Measurements from ENCODE around the gene DENND1B.

The DENND1B gene

GRCh38 chr1:197787623-197788536 is 12.6 kb upstream of the DENND1B start:
- no peak overlapping the region for H3K4me3 ChIP-seq (ENCODE audit: low read depth, low read length)
- no peak overlapping the region for H3K27ac ChIP-seq
- no peak for DNase-seq
- no peaks in the 10 kb centered on the region for H3K27me3 ChIP-seq (replicated peaks)
- no peak for TF ChIP-seq CTCF (IDR thresholded peaks at IDR 0.05; ENCODE audit: low read depth, low read length, missing control alignments)
- in situ Hi-C loops (cut with HindIII; ENCODE audit: low pct_ligation_motif_present, low sequenced_read_pairs): no loop called here
- no peaks in the 10 kb centered on the region for H3K36me3 ChIP-seq (replicated peaks)

GRCh38 chr1:197787056-197787455 is 11.8 kb upstream of the DENND1B start:
- DNase-seq: no peak
- no peak for TF ChIP-seq CTCF (IDR thresholded peaks at IDR 0.05; ENCODE audit: low read depth, low read length, missing control alignments)
- in situ Hi-C loops (cut with HindIII; ENCODE audit: low pct_ligation_motif_present, low sequenced_read_pairs): no loop called here
- Histone ChIP-seq H3K36me3 (replicated peaks) (no peaks in the 10 kb centered on the region), H3K27me3 (replicated peaks) (no peaks in the 10 kb centered on the region), H3K4me3 (ENCODE audit: low read depth, low read length) (no peak overlapping the region), H3K27ac (no peak overlapping the region)

GRCh38 chr1:197786280-197786679 is 11.0 kb upstream of the DENND1B start:
- no peak for DNase-seq
- H3K27ac ChIP-seq: no peak overlapping the region
- H3K4me3 ChIP-seq (ENCODE audit: low read depth, low read length): no peak overlapping the region
- in situ Hi-C loops (cut with HindIII; ENCODE audit: low pct_ligation_motif_present, low sequenced_read_pairs): no loop called here
- TF ChIP-seq CTCF (IDR thresholded peaks at IDR 0.05; ENCODE audit: low read depth, low read length, missing control alignments): no peak
- H3K27me3 ChIP-seq (replicated peaks): no peaks in the 10 kb centered on the region
- no peaks in the 10 kb centered on the region for H3K36me3 ChIP-seq (replicated peaks)

- no peak overlapping the region for H3K4me3 ChIP-seq (ENCODE audit: low read depth, low read length)
- no peak for DNase-seq
- in situ Hi-C loops (cut with HindIII; ENCODE audit: low pct_ligation_motif_present, low sequenced_read_pairs): no loop called here
- no peak for TF ChIP-seq CTCF (IDR thresholded peaks at IDR 0.05; ENCODE audit: low read depth, low read length, missing control alignments)
- no peaks in the 10 kb centered on the region for H3K36me3 ChIP-seq (replicated peaks)
- H3K27me3 ChIP-seq (replicated peaks): no peaks in the 10 kb centered on the region
- H3K27ac ChIP-seq: no peak overlapping the region
Measured at GRCh38 chr1:197783510-197783948, 8.2 kb upstream of the DENND1B start.

GRCh38 chr1:197782722-197783360 is 7.6 kb upstream of the DENND1B start:
- Histone ChIP-seq H3K4me3 (ENCODE audit: low read depth, low read length) (no peak overlapping the region), H3K27me3 (replicated peaks) (no peaks in the 10 kb centered on the region), H3K36me3 (replicated peaks) (no peaks in the 10 kb centered on the region), H3K27ac (no peak overlapping the region)
- TF ChIP-seq CTCF (IDR thresholded peaks at IDR 0.05; ENCODE audit: low read depth, low read length, missing control alignments): no peak
- in situ Hi-C loops (cut with HindIII; ENCODE audit: low pct_ligation_motif_present, low sequenced_read_pairs): no loop called here
- no peak for DNase-seq
